Stimulated activated naive B cell treated with anti-CD40 and anti-IgM and Interleukin-4, amounts not matched to agents 10 μg/mL and 1 μg/mL and 100 μg/mL, for 72 hours (primary cell): ENCODE measurements around the gene GPC2.
"Not testable (repeated sequence)": the region's sequence is repeated elsewhere in the genome, so short reads cannot be mapped to it uniquely, and the experiment has no call there.

ENCODE experiments used
- ATAC-seq, 2 donors: fragments of 150-1000 bp; cut with Tn5 transposase; replicated peaks; 2 replicates each; pipeline ENCODE4 v1.10.0; 2021; ENCODE audit warnings: moderate library complexity in 1 of 2
- DNase-seq: peaks from one replicate; pipeline ENCODE4 v3.0.0; 2021
- H3K27ac Mint-ChIP-seq: one replicate; pipeline ENCODE4 v1.8.0; 2022; ENCODE audit warnings: mild to moderate bottlenecking, mixed read lengths
- H3K27me3 Mint-ChIP-seq, 2 donors: one replicate each; pipeline ENCODE4 v1.8.0; 2022; ENCODE audit warnings: mixed read lengths in 2 of 2
- H3K36me3 Mint-ChIP-seq, 2 donors: one replicate each; pipeline ENCODE4 v1.8.0; 2022; ENCODE audit warnings: mixed read lengths in 2 of 2, mild to moderate bottlenecking in 1 of 2
- H3K4me1 Mint-ChIP-seq, 2 donors: one replicate each; pipeline ENCODE4 v1.8.0; 2022; ENCODE audit warnings: mixed read lengths in 2 of 2, mild to moderate bottlenecking in 1 of 2
- H3K4me3 Mint-ChIP-seq, 2 donors: one replicate each; pipeline ENCODE4 v1.8.0; 2022; ENCODE audit warnings: mild to moderate bottlenecking in 2 of 2, mixed read lengths in 2 of 2, moderate library complexity in 1 of 2
- H3K9me3 Mint-ChIP-seq, 2 donors: one replicate each; pipeline ENCODE4 v1.8.0; 2022; ENCODE audit warnings: mixed read lengths in 2 of 2, mild to moderate bottlenecking in 1 of 2

The GPC2 gene

DNA sequence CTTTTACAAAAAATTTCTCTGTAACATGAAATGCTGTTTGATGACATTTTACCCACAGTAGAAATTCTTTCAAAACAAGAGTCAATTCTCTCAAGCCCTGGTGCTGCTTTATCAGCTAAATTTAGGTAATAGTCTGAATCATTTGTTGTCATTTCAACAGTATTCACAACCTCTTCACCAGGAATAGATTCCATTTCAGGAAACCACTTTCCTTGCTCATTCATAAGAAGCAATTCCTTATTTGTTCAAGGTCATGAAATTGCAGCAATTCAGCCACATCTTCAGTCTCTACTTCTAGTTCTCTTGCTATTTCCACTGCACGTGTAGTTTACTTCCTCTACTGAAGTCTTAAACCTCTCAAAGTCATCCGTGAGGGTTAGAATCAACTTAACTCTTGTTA lies 14.6 kb upstream of the GPC2 start:
- H3K4me1 Mint-ChIP-seq = peaks cover 41 to 73% of the 10 kb centered on the region in 2 donors
- ATAC-seq = peak in 1 of 2 donors; percentile 29
- no peaks in the 10 kb centered on the region for H3K27me3 Mint-ChIP-seq

DNA sequence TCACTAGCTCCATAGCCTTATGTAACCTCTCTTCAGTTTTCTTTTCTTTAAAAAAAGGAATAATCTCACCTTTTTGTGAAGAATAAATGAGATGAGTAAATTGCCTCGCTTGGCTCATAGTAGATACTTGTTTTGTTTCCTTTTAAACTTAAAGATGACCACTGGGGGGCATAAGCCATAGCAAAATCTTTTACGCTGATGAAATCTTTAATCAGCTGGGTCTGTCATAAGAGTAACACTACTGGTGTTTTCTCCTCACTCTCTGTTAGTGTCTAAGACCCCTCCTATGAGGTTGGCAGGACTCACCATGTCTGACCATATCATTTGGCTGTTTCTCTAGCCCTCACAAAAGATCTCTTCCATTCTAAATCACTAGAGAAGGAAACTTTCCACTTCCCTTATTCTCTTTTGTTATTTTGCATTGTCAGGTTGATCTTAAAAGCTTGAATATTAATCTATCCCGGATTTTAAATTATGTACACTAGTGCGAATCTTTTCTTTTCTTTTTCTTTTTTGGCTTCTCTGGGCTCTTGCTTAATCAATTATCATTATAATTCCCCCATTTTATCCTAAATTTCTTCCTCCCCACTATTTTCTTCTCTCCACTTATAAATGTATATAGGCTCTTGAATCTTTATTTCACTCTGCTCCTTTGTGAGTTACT lies 13.0 kb upstream of the GPC2 start:
- peak overlapping the region; percentile 68 for H3K27ac Mint-ChIP-seq
- no peaks in the 10 kb centered on the region for H3K9me3 Mint-ChIP-seq
- H3K36me3 Mint-ChIP-seq = no peaks in the 10 kb centered on the region
- no peak for DNase-seq
- no peaks in the 10 kb centered on the region for H3K27me3 Mint-ChIP-seq
- peak; percentile 73 to 76 for ATAC-seq
- peak overlapping the region in 1 of 2 donors; percentile 21 for H3K4me3 Mint-ChIP-seq
- H3K4me1 Mint-ChIP-seq = peaks cover 37 to 61% of the 10 kb centered on the region in 2 donors

More for the DNA sequence above, 14.6 kb upstream of the GPC2 start:
- Mint-ChIP-seq H3K9me3 (no peaks in the 10 kb centered on the region), H3K27ac (peak overlapping the region; percentile 87), H3K4me3 (no peak overlapping the region), H3K36me3 (peaks cover 2 to 5% of the 10 kb centered on the region in 2 donors)
- DNase-seq = no peak

DNA sequence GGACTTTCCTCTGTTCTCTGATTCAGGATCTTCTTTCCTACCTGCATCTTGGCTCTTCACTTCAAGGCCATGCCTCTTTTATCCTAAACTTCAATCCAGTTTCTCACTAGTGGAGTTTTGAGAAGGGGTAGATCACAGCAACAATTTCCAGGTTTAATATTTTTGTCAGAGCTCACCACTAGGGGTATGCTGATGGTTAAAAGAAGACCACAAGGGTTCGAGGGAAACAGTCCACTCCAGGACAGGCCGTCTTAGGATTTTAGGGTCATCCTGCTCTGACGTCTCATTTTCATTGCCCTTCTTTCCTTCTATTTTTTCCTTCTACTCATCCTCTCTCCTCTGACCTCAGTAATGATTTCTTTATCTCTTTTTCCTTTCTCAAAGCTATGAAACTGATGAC lies 11.9 kb upstream of the GPC2 start:
- Mint-ChIP-seq H3K9me3 (no peaks in the 10 kb centered on the region), H3K4me1 (peaks cover 33 to 54% of the 10 kb centered on the region in 2 donors), H3K36me3 (no peaks in the 10 kb centered on the region), H3K27ac (peak overlapping the region; percentile 75), H3K4me3 (no peak overlapping the region), H3K27me3 (no peaks in the 10 kb centered on the region)
- no peak for DNase-seq
- no peak for ATAC-seq

DNA sequence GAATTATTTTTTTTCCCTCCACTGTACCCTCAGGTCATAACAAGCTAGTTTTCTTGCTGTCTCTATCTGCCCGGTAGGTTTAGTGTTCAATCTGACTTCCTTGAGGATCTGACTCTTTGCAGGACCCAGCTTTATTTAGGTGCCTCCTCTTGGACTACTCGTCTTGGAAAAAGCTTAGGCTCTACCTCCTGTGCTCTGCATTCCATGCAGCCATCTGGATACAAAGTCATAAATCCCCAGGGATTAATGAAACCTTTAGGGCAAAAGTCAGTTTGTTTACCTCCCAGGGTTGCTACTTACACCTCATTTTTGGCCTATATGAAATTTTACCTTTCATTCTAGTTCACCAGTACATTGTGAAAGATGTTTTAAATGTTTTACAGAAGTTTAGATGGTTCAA lies 8.5 kb upstream of the GPC2 start:
- Mint-ChIP-seq H3K9me3 (no peaks in the 10 kb centered on the region), H3K36me3 (no peaks in the 10 kb centered on the region), H3K4me1 (peaks cover 16 to 25% of the 10 kb centered on the region in 2 donors), H3K27ac (no peak overlapping the region), H3K27me3 (no peaks in the 10 kb centered on the region), H3K4me3 (no peak overlapping the region)
- DNase-seq (no peak), ATAC-seq (no peak)

DNA sequence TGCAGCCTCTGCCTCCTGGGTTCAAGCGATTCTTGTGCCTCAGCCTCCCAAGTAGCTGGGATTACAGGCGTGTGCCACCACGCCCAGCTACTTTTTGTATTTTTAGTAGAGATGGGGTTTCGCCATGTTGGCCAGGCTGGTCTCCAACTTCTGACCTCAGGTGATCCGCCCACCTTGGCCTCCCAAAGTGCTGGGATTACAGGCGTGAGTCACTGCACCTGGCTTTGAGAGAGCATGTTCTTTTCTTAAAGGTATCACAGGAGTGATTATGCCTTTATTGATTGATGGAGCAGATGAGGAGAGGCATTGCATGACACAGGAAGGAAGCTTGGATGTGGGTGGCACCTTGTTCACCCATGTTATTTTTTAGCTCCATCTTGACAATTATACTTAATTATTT lies 5.9 kb upstream of the GPC2 start:
- DNase-seq, H3K27ac Mint-ChIP-seq, ATAC-seq, H3K27me3 Mint-ChIP-seq, H3K9me3 Mint-ChIP-seq, H3K36me3 Mint-ChIP-seq, H3K4me3 Mint-ChIP-seq: not testable (repeated sequence)
- H3K4me1 Mint-ChIP-seq = peaks cover 8 to 15% of the 10 kb centered on the region in 2 donors

DNA sequence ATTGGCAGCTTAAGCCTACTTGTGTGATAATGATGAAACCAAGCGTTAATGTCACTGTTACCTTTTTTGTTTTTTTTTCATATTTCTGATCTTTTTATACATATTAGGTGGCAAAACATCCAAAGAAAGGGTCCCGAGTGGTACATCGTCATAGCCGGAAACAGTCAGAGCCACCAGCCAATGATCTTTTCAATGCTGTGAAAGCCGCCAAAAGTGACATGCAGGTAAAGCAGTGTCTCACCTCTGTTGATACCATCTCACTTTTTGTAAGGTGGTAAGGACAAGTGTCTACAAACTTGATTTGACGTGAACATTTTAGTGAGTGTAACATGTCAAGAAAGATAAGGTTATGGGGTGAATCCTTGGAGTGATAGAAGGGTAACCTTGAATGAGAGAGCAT lies 5.4 kb upstream of the GPC2 start:
- H3K36me3 Mint-ChIP-seq, H3K27me3 Mint-ChIP-seq, H3K9me3 Mint-ChIP-seq, ATAC-seq, H3K27ac Mint-ChIP-seq, H3K4me3 Mint-ChIP-seq, DNase-seq: not testable (repeated sequence)
- peaks cover 8 to 19% of the 10 kb centered on the region in 2 donors for H3K4me1 Mint-ChIP-seq

DNA sequence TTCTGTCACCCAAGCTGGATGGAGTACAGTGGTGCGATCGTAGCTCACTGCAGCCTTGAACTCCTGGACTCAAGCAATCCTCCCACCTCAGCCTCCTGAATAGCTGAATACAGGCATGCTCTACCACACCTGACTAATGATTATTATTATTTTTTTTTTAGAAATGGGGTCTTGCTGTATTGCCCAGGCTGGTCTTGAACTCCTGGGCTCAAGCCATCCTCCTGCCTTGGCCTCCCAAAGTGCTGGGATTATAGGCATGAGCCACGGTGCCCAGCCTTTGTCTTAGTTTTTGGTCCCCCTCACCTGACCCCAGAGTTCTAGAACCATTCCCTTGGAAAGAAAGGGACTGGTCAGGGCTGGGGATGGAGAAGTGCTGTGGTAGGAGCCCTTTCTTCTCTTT lies 2.9 kb upstream of the GPC2 start:
- not testable (repeated sequence) for ATAC-seq
- Mint-ChIP-seq H3K4me3 (peak overlapping the region in 1 of 2 donors; percentile 47), H3K4me1 (peaks cover 18 to 35% of the 10 kb centered on the region in 2 donors)

DNA sequence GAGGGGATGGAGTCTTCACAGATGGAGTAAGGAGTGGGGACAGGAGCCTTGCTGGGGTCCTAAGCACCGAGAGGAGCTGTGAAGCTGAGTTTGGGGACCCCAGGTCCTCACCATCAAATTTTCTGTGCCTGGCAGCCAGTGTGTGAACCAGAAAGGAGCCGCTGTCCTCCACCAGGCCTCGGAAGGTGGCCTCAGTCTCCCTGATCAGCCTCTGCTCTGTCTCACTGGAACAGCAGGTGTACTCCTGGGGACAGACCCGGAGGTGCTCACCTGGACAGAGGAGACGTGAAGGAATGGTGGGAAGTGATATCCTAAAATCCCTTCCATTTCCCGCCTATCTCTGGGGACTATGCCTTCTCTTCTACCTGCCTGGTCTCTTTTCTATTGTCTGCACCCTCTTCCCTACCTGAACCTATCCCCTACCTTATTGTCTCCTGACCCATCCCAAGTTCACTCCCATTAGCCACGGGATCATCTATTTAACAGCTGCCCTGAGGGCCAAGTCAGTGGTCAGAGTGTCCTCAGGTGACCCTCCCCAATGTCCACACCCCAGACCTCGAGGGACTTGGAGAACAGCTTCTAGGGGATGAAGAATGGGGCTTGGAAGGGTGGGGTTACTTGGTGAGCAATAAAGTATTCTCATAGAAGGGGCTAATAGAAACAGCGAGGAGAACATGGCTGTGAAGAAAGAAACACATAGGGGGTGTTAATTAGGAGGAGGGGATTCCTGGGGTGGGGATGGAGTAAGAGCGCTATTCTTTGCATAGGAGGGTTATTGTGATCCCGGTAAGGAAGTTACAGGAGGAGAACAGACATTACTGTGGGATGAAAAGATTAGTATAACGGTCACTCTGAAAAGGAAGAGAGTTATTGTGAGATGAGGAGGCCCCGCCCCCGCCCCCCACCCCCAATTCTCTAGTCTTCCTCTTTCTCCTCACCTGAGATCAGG lies 811 bp downstream of the GPC2 start:
- ATAC-seq = no peak
- peaks cover 0 to 1% of the 10 kb centered on the region in 2 donors for H3K9me3 Mint-ChIP-seq
- H3K27ac Mint-ChIP-seq = no peak overlapping the region
- peaks cover 1 to 3% of the 10 kb centered on the region in 2 donors for H3K36me3 Mint-ChIP-seq
- DNase-seq = no peak
- H3K4me3 Mint-ChIP-seq = peak overlapping the region; percentile 74 to 83
- peaks cover 21 to 41% of the 10 kb centered on the region in 2 donors for H3K4me1 Mint-ChIP-seq
- H3K27me3 Mint-ChIP-seq = peaks cover 0 to 4% of the 10 kb centered on the region in 2 donors

More for the DNA sequence above, 2.9 kb upstream of the GPC2 start:
- DNase-seq, H3K36me3 Mint-ChIP-seq, H3K9me3 Mint-ChIP-seq, H3K27ac Mint-ChIP-seq, H3K27me3 Mint-ChIP-seq: not testable (repeated sequence)

DNA sequence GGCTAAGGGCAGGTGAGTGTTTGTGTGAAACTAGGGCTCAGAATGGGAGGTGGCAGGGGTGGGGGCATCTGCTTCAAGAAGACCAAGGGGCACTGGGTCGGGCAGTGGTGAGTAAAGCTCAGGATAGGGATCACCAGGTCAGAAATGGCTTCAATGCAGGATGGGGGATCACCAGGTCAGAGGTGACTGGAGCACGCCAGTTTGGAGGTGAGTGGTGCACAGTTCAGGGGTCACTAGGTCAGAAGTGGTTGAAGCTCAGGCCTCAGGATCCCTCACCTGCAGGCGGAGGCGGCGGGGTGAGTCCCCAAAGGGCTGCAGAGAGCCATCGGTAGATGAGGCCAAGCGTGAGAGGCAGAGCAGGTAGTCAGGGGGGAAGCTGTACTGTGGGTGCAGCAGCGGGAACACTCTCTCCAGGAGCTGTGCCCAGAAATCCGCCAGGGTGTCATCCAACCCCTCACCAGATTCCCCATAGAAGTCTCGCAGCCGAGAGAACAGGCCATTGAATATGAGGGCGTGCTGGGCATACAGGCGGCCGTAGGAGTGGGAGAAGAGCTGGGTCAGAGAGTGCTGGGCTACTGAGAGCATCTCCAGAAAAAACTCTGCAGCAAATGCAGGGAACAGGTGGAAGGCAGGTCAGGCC lies 1.8 kb downstream of the GPC2 start:
- H3K4me1 Mint-ChIP-seq = peaks cover 19 to 41% of the 10 kb centered on the region in 2 donors
- peaks cover 0 to 1% of the 10 kb centered on the region in 2 donors for H3K9me3 Mint-ChIP-seq
- peaks cover 5 to 9% of the 10 kb centered on the region in 2 donors for H3K27me3 Mint-ChIP-seq
- H3K4me3 Mint-ChIP-seq = peak overlapping the region; percentile 1 to 14
- no peak for DNase-seq
- H3K27ac Mint-ChIP-seq = no peak overlapping the region
- H3K36me3 Mint-ChIP-seq = peaks cover 1 to 6% of the 10 kb centered on the region in 2 donors
- no peak for ATAC-seq

DNA sequence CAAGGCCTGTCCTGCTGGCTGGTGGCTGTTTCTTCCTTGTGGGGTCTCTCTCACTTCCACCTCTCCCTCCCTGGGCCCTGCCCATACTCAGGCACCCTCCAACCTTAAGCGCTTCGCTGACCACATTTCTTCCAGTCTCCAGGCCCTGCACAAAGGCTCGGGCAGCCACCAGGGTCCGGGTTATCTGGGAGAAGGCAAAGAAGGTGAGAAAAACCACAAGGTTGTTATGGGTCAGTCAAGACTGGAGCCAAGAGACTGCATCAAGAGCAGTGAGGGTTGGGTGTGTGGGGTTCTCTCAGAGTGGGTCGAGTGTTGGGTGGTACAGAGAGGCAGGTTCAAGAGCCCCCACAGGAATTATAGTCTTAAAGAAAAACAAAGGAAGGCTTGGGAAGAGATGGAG lies 2.6 kb downstream of the GPC2 start:
- DNase-seq (no peak), ATAC-seq (no peak)
- H3K27ac Mint-ChIP-seq = no peak overlapping the region
- peaks cover 0 to 1% of the 10 kb centered on the region in 2 donors for H3K9me3 Mint-ChIP-seq
- H3K27me3 Mint-ChIP-seq = peaks cover 14% of the 10 kb centered on the region in 2 donors
- no peak overlapping the region for H3K4me3 Mint-ChIP-seq
- H3K4me1 Mint-ChIP-seq = peaks cover 22 to 46% of the 10 kb centered on the region in 2 donors
- H3K36me3 Mint-ChIP-seq = peaks cover 1 to 8% of the 10 kb centered on the region in 2 donors

DNA sequence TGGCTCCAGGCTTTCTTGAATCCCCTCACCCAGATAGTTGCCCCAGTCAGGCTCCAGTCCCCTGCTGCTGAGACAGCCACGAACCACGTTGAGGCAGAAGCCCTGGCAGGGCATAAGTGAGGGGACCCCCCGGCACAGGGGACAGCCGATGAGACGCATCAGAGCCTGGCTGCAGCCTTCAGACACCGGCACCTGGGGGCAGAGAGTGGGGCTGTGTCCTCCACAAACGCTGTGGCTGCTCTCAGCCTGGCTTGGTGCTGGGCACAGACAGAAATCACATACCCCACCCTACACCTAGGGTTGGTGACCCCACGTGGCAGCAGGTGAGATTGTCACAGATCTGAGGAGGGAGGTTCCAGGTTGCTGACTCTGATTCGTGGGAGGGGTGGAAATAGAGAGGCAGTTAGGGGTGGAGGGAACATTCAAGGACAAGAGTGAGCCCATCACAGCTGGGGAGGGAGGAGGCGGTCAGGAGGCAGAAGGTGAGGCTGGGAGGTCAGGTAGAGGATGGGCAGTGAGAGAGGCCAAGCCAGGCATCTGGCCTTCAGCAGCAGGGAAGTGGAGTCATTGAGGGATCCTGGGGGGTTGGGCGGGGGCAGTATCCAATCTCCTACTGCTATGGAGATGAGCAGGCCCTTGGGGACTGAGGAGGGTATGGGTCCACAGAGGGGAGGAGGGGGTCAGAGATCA lies 3.2 kb downstream of the GPC2 start:
- Mint-ChIP-seq H3K27ac (no peak overlapping the region), H3K27me3 (peaks cover 15 to 16% of the 10 kb centered on the region in 2 donors), H3K4me1 (peaks cover 22 to 52% of the 10 kb centered on the region in 2 donors), H3K4me3 (no peak overlapping the region), H3K36me3 (peaks cover 1 to 8% of the 10 kb centered on the region in 2 donors), H3K9me3 (peaks cover 0 to 1% of the 10 kb centered on the region in 2 donors)
- DNase-seq = no peak
- ATAC-seq = no peak

DNA sequence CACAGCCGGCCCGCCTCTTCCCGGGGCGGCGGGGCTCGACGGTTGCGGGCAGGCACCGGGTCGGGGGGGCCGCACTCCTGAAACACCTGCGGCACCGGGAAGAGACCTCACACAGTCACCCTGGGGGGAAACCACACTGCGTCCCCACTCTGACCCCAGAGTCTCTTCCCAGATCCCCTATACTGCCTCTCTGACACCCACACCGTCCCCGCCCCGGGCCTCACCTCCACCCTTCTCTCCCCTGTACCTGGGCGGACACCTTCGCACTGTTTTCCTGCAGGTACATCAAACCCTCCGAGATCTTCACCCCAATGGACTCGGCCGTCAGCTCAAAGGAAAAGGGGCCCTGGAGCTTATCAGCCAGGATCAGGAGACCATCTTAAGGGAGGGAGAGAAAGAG lies 5.3 kb downstream of the GPC2 start:
- Mint-ChIP-seq H3K4me3 (peak overlapping the region; percentile 76 to 80), H3K4me1 (peaks cover 39 to 62% of the 10 kb centered on the region in 2 donors), H3K9me3 (no peaks in the 10 kb centered on the region), H3K36me3 (peaks cover 1 to 8% of the 10 kb centered on the region in 2 donors), H3K27me3 (peaks cover 36 to 37% of the 10 kb centered on the region in 2 donors), H3K27ac (peak overlapping the region; percentile 47)
- peak in 1 of 2 donors; percentile 15 for ATAC-seq
- no peak for DNase-seq

DNA sequence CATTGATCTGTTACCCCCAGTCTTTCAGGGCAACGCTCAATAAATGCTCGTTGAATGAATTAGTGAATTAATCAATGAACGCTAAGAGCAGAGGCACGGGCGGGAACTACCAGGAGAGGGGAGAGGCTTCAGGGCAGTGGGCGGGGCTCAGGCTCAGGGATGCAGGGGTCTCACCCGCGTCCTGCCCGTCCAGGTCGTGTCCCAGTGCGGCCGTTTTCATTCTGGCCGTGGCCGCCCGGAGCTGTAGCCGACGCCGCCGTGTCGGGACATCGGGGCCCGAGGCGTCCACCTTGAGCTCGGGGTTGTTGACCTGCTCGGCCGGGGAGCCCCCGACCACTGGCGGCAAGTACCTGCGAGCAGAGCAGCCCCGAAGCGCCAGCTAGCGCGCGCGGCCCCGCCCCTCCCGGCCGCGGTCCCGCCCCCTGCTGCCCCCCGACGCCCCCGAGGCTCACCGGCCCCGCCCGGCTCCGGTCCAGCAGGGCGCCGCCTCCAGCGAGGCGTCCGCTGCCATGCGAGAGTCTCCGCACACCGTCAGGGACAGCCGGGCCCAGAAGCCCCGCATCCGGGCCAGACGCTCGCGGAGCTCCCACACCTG lies 6.0 kb downstream of the GPC2 start:
- peaks cover 1 to 8% of the 10 kb centered on the region in 2 donors for H3K36me3 Mint-ChIP-seq
- peaks cover 42 to 44% of the 10 kb centered on the region in 2 donors for H3K27me3 Mint-ChIP-seq
- H3K4me3 Mint-ChIP-seq = peak overlapping the region; percentile 33 to 68
- ATAC-seq (peak; percentile 49 to 56), DNase-seq (no peak)
- H3K4me1 Mint-ChIP-seq = peaks cover 39 to 61% of the 10 kb centered on the region in 2 donors
- no peak overlapping the region for H3K27ac Mint-ChIP-seq
- no peaks in the 10 kb centered on the region for H3K9me3 Mint-ChIP-seq
